ENCODE results near the gene SH3RF3. TPM values are rescaled to one million over a fixed set of nuclear protein-coding genes. Genes with fewer than 3 reads are reported as not detected.

Gene SH3RF3
- total RNA-seq, 1 donor from 2014 or later, result 10.8 TPM

DNA sequence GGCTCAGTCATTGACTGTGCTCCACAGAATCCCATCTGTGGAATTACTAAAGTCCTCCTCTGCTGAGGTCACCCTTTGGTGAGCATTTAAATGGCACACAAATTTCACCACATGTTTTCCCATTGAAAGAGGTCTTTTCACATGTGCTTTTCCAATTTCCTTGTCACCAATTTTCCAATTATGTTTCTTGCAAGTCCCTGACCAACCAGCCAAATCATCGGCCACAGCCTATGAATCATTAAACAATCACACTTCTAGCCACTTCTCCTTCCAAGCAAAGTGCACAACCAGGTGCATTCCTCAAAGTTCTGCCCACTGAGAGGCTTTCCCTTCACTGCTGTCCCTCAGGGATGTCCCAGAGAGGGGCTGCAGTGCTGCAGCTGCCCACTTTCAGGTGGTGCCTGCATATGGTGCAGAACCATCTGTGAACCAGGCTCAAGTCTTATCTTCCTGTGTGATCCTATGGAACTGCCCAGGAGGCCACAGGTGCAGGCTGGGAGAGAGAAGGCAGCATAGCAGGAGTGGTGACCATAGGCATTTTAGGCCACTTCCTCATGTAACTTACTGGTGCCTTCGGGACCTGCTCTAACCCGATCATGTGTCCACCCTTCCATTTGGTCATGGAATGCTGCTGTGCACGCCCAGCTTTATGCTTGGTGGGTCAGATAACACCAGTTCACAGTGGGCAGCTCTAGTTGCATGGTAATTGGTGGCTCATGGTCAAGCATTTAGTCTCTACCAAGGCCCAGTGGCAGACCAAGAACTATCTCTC lies 331.7 kb downstream of the SH3RF3 start:
- Histone ChIP-seq H3K4me3 (no peak overlapping the region), H3K4me1 (no peaks in the 10 kb centered on the region), H3K9me3 (no peaks in the 10 kb centered on the region), H3K27ac (no peak overlapping the region), H3K36me3 (peaks cover 0 to 6% of the 10 kb centered on the region in 2 donors), H3K27me3 (no peaks in the 10 kb centered on the region)
- TF ChIP-seq POLR2AphosphoS5 (IDR thresholded peaks at IDR 0.05; ENCODE audit: insufficient read depth in 1 of 2, low read depth in 1 of 2) (no peak), CTCF (IDR thresholded peaks at IDR 0.05) (no peak), POLR2A (IDR thresholded peaks at IDR 0.05) (no peak)
- intact Hi-C loops (cut with DNase I), result no loop called here
- DNase-seq (ENCODE audit: extremely low spot score in 2 of 2), result no peak

DNA sequence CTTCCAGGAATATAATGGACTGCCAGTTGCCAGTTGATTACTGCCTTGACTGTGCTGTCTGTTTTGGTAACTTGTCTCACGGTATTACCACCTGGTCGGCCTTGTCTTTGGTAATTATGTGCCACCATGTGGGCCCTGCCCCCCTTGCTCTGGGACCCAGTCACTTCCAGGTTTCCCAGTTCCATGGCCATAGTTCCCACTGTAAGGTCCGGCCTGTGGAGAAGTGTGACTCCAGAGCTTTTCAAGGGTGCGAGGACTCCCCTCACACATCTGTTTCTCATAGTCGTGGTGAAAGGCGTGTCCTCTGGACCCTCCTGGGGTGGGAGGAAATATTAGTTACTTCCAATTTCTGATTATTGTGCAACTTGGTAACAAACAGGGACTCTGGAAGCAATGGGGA lies 334.2 kb downstream of the SH3RF3 start:
- TF ChIP-seq POLR2A (IDR thresholded peaks at IDR 0.05) (no peak), POLR2AphosphoS5 (IDR thresholded peaks at IDR 0.05; ENCODE audit: insufficient read depth in 1 of 2, low read depth in 1 of 2) (no peak), CTCF (IDR thresholded peaks at IDR 0.05) (no peak)
- no peak for DNase-seq (ENCODE audit: extremely low spot score in 2 of 2)

GRCh38 chr2:109463891-109464290 lies 334.9 kb downstream of the SH3RF3 start:
- no peak for TF ChIP-seq CTCF (IDR thresholded peaks at IDR 0.05)
- intact Hi-C loops (cut with DNase I), result no loop called here
- Histone ChIP-seq H3K27me3 (no peaks in the 10 kb centered on the region), H3K36me3 (no peaks in the 10 kb centered on the region), H3K4me1 (peaks cover 7% of the 10 kb centered on the region), H3K4me3 (no peak overlapping the region), H3K9me3 (no peaks in the 10 kb centered on the region), H3K27ac (no peak overlapping the region)
- no peak for DNase-seq (ENCODE audit: extremely low spot score in 2 of 2)

More for the DNA sequence above, 334.2 kb downstream of the SH3RF3 start:
- H3K36me3 ChIP-seq, result no peaks in the 10 kb centered on the region
- no peaks in the 10 kb centered on the region for H3K9me3 ChIP-seq
- no peak overlapping the region for H3K27ac ChIP-seq
- no peaks in the 10 kb centered on the region for H3K27me3 ChIP-seq
- intact Hi-C loops (cut with DNase I), result no loop called here
- H3K4me1 ChIP-seq, result peaks cover 7% of the 10 kb centered on the region
- H3K4me3 ChIP-seq, result no peak overlapping the region

- H3K27me3 ChIP-seq, result no peaks in the 10 kb centered on the region
- peaks cover 26% of the 10 kb centered on the region for H3K4me1 ChIP-seq
- no peak for TF ChIP-seq POLR2A (IDR thresholded peaks at IDR 0.05)
- TF ChIP-seq CTCF (IDR thresholded peaks at IDR 0.05), result no peak
- no peak for TF ChIP-seq POLR2AphosphoS5 (IDR thresholded peaks at IDR 0.05; ENCODE audit: insufficient read depth in 1 of 2, low read depth in 1 of 2)
- intact Hi-C loops (cut with DNase I), result no loop called here
- no peaks in the 10 kb centered on the region for H3K36me3 ChIP-seq
- H3K27ac ChIP-seq, result no peak overlapping the region
- DNase-seq (ENCODE audit: extremely low spot score in 2 of 2), result no peak
- H3K9me3 ChIP-seq, result no peaks in the 10 kb centered on the region
- no peak overlapping the region for H3K4me3 ChIP-seq
Observed at GRCh38 chr2:109466674-109467575, 337.9 kb downstream of the SH3RF3 start.

Measured in vagina (tissue), 2 donors.